HL-60 (cell line): ENCODE data around the gene LRRC72.

ENCODE experiments used
- POLR2AphosphoS5 ChIP-seq: IDR thresholded peaks from 2 replicates; pipeline ENCODE4 v1.6.1; 2012; ENCODE audit warnings: low read depth
- REST ChIP-seq: IDR thresholded peaks from 2 replicates; pipeline ENCODE4 v1.6.1; 2012; ENCODE audit warnings: low read depth; ENCODE audit not compliant: insufficient replicate concordance

- TF ChIP-seq POLR2AphosphoS5: no peak
- TF ChIP-seq REST: no peak
Observed at GRCh38 chr7:16484453-16485158, 42.0 kb upstream of the LRRC72 start.
